ENCODE measurements around the gene FBN3. TPM values are rescaled to one million over a fixed set of nuclear protein-coding genes. Genes with fewer than 3 reads are reported as not detected.

The FBN3 gene
- total RNA-seq, 8 experiments from 2014 or later, result 0.07 to 4.8 (median 3.6) TPM; not detected in 2

DNA sequence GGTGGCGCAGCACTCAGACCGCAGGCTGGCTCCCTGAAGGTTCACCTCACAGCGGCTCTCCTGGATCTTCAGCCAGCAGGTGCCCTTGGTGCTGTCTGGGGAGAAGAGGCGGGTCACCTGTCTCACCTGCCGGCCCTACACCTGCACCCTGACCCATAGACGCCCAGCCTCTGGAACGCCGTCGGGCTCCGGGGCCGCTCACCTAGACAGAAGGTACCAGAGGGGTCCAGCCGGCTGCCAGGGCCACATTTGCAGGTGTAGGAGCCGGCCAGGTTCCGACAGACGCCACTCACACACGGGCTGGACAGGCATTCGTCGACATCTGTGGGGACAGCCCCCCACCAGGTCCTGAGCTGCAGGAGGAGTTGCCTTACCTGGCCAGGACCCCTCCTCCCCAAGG, 22.9 kb downstream of the FBN3 start:
- WGBS, 10 experiments, result 69 to 75% methylated on average over 4 to 7 of the region's 18 CpGs; no CpG with 5 or more reads in 8 of the 10 experiments
- H3K4me1 ChIP-seq (replicated peaks in 1 of 2), result no peaks in the 10 kb centered on the region
- H3K27ac ChIP-seq, result no peak overlapping the region
- H3K4me3 ChIP-seq, result no peak overlapping the region
- ATAC-seq (replicated peaks in 6 of 8), result no peak
- in situ Hi-C loops (cut with MboI; ENCODE audit: low pct_unique_long_range_greater_than_20kb in 2 of 9, low sequenced_read_pairs in 9 of 9, unreplicated experiment in 9 of 9), result no loop called here

- in situ Hi-C loops (cut with MboI; ENCODE audit: low pct_unique_long_range_greater_than_20kb in 2 of 9, low sequenced_read_pairs in 9 of 9, unreplicated experiment in 9 of 9), result no loop called here
- no peaks in the 10 kb centered on the region for H3K4me1 ChIP-seq (replicated peaks in 1 of 2)
- no peak for ATAC-seq (replicated peaks in 6 of 8)
- H3K27ac ChIP-seq, result no peak overlapping the region
- no peak overlapping the region for H3K4me3 ChIP-seq
- WGBS, 10 experiments, result 94% methylated on average over 9 of the region's 15 CpGs; no CpG with 5 or more reads in 9 of the 10 experiments
These were observed 23.4 kb downstream of the FBN3 start for GRCh38 chr19:8126008-8126407.

DNA sequence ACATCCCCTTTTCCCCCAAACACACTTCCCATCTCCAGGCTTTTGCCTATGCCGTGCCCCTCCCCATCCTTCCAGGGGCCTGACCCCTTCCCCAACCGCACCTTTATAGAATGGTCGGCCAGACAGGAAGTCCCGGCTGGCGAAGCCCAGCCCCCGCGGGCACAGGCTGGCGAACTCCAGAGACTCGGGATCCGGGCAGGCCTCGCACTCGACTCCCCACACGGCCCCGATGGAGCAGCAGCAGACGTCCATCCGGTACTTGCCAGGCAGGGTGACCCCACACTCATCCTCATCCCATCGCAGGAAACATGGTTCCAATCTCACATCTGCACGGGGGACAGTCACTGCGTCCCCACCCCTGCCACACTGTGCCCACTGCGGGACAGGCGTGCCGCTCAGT, 25.7 kb downstream of the FBN3 start:
- H3K27ac ChIP-seq, result no peak overlapping the region
- in situ Hi-C loops (cut with MboI; ENCODE audit: low pct_unique_long_range_greater_than_20kb in 2 of 9, low sequenced_read_pairs in 9 of 9, unreplicated experiment in 9 of 9), result no loop called here
- 45 to 78% methylated on average over 4 of the region's 22 CpGs; no CpG with 5 or more reads in 8 of the 10 experiments for WGBS, 10 experiments
- H3K4me1 ChIP-seq (replicated peaks in 1 of 2), result peaks cover 0 to 4% of the 10 kb centered on the region in 2 donors
- ATAC-seq (replicated peaks in 6 of 8), result no peak
- H3K4me3 ChIP-seq, result no peak overlapping the region

DNA sequence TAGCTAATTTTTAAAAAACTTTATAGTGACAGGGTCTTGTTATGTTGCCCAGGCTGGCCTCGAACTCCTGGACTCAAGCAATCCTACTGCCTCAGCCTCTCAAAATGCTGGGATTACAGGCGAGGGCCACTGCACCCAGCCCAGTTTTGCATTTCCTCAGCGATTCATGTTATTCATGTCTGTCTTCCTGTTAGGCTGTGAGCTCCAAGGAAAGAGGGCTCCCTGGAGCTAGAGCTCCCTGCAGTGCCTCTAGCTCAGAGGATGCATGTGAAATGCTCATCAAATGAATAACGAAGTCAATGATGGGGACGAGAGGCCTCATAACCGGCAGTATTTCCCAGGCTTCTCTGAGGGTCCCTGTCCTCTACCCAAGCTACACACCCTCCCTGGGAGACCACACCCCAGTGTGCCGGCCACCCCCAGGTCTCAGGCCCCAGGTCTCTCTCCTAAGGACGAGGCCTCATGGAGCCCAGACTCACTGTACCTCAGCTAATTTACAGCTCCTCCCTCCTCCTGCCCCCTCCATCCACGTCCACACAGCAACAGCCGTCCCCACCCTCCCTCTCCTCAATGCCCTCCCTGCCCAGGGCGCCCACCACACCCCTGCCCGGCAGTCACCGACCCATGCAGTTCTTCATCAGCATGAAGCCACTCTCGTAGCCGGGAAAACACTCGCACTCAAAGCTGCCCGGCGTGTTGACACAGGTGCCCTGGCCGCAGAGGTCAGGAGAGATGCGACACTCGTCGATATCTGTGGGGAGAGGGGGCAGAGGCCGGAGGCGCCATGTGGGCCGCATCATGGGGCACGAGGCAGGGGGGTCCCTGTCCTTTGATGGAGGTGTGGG, 28.5 kb downstream of the FBN3 start:
- 20 to 60% (median 43%) methylated on average over 1 to 6 of the region's 26 CpGs; no CpG with 5 or more reads in 3 of the 10 experiments for WGBS, 10 experiments
- peaks cover 0 to 4% of the 10 kb centered on the region in 2 donors for H3K4me1 ChIP-seq (replicated peaks in 1 of 2)
- in situ Hi-C loops (cut with MboI; ENCODE audit: low pct_unique_long_range_greater_than_20kb in 2 of 9, low sequenced_read_pairs in 9 of 9, unreplicated experiment in 9 of 9), result no loop called here
- peak in 7 of 8 experiments; percentile 18 to 74 (median 51) for ATAC-seq (replicated peaks in 6 of 8)
- no peak overlapping the region for H3K27ac ChIP-seq
- no peak overlapping the region for H3K4me3 ChIP-seq

DNA sequence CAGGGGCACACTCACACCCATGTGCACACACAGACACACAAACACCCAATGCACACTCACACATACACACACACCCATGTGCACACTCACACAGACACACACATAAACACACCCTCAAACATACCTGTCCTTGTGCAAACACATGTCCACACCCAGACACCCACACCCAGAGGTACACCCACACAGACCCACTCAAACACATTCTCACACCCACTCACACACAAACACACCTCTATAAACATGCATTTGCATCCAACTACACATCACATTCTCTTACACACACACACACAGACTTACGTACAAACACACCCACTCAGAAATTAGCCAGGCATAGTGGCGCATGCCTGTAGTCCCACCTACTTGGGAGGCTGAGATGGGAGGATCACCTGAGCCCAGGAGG, 31.4 kb downstream of the FBN3 start:
- H3K4me1 ChIP-seq (replicated peaks in 1 of 2), result peaks cover 0 to 4% of the 10 kb centered on the region in 2 donors
- 100% methylated on average over 1 of the region's 2 CpGs; no CpG with 5 or more reads in 8 of the 10 experiments for WGBS, 10 experiments
- no peak for ATAC-seq (replicated peaks in 6 of 8)
- in situ Hi-C loops (cut with MboI; ENCODE audit: low pct_unique_long_range_greater_than_20kb in 2 of 9, low sequenced_read_pairs in 9 of 9, unreplicated experiment in 9 of 9), result no loop called here
- no peak overlapping the region for H3K27ac ChIP-seq
- no peak overlapping the region for H3K4me3 ChIP-seq

DNA sequence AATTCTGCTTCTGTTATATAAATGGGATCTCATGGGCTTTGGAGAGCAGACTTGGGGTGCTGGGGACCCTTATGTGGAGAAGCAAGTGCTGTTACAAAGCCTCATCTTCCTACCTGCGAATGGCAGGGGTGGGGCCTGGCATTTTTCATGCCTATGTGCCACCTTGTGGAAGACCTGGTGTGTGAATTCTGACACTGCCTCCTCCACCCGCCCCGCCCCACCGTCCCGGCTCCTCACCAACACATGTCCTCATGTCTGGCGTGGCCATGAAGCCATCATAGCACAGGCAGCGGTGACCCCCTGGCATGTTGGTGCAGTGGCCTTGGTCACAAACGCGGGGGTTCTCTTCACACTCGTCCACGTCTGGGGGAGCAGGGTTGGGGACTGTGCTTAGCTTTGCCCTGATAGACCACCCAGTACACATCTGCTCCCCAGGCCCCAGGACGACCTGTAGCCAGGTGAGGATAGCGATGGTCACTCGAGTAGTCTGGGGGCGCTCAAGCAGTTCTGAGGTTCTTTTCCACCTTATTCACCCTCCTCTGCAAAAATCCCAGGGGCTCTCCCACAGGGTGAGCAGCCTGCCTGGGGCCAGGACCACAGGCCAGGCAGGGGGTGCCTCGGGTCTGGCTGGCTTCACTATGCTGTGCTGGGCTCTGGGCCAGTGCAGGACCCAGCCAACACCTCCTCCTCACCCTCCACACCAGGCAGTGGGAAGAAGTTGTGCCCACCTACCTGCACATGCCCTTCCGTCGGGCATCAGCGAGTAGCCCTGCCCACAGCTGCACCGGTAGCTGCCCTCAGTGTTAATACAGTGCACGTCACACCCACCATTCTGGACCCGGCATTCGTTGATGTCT, 32.7 kb downstream of the FBN3 start:
- in situ Hi-C loops (cut with MboI; ENCODE audit: low pct_unique_long_range_greater_than_20kb in 2 of 9, low sequenced_read_pairs in 9 of 9, unreplicated experiment in 9 of 9), result no loop called here
- no peak overlapping the region for H3K4me3 ChIP-seq
- WGBS, 10 experiments, result 89 to 100% (median 95%) methylated on average over 1 to 4 of the region's 23 CpGs; no CpG with 5 or more reads in 6 of the 10 experiments
- H3K27ac ChIP-seq, result no peak overlapping the region
- ATAC-seq (replicated peaks in 6 of 8), result no peak
- H3K4me1 ChIP-seq (replicated peaks in 1 of 2), result peaks cover 0 to 4% of the 10 kb centered on the region in 2 donors

DNA sequence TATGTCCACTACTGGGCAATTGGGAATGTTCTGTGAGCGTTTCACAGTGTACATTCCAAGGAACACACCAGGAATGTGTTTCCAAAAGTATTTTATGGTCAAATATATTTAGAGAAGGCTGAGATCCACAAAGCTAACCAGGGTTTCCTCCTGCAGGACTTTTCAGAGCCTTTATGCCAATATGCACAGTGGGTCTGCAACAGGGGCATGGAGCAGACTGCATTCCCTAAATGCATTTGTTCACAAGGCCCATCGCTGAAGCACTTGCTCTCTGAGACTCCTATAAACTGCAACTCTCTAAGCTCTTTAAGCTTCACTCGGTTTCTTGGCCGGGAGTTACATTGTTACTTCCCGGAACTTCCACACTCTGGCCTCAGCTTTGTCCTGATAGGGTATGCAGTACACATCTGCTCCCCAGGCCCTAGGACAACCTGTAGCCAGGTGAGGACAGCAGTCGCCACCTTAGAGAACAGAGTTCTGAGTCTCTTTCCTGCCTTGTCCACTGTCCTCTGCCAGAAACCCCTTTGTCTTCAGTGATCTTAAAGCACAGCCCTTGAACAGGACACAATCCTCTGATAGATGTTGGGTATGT, 33.5 kb downstream of the FBN3 start:
- ATAC-seq (replicated peaks in 6 of 8), result no peak
- 0 to 100% (median 88%) methylated on average over 1 to 3 of the region's 6 CpGs; no CpG with 5 or more reads in 3 of the 10 experiments for WGBS, 10 experiments
- Histone ChIP-seq H3K4me1 (replicated peaks in 1 of 2) (peaks cover 0 to 4% of the 10 kb centered on the region in 2 donors), H3K27ac (no peak overlapping the region), H3K4me3 (no peak overlapping the region)
- in situ Hi-C loops (cut with MboI; ENCODE audit: low pct_unique_long_range_greater_than_20kb in 2 of 9, low sequenced_read_pairs in 9 of 9, unreplicated experiment in 9 of 9), result no loop called here

DNA sequence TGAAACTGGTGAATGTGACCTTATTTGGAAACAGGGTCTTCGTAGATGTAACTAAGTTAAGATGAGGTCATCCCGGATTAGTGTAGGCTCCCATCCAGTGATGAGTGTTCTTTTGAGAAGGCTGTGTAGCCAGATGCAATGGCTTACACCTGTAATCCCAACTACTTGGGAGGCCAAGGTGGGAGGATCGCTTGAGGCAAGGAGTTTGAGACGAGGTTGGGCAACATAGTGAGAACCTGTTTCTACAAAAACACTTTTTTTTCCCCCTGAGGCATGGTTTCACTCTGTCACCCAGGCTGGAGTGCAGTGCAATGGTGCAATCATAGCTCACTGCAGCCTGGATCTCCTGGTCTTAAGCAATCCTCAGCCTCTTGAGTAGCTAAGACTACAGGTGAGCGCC, 36.4 kb downstream of the FBN3 start:
- Histone ChIP-seq H3K27ac (no peak overlapping the region), H3K4me1 (replicated peaks in 1 of 2) (no peaks in the 10 kb centered on the region), H3K4me3 (no peak overlapping the region)
- no peak for ATAC-seq (replicated peaks in 6 of 8)
- 0 to 100% (median 51%) methylated on average over 1 to 5 of the region's 5 CpGs; no CpG with 5 or more reads in 3 of the 10 experiments for WGBS, 10 experiments
- in situ Hi-C loops (cut with MboI; ENCODE audit: low pct_unique_long_range_greater_than_20kb in 2 of 9, low sequenced_read_pairs in 9 of 9, unreplicated experiment in 9 of 9), result no loop called here

DNA sequence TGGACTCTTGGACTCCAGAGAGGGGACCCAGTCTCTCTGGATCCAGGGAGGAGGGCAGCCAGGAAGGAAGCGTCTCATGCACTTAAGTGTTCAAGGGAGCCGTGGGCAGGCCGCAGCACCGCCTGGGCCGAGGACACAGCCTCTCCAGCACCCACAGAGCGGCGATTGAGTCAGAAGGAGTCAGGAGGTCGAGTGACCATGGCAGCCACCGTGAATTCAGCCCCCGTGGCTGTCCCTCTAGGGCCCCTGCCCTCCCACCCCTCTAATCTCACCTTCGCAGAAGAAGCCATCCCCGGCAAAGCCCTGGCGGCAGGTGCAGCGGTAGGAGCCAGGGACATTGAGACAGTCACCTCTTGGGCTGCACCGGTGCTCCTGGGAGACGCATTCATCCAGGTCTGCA, 38.0 kb downstream of the FBN3 start:
- no peaks in the 10 kb centered on the region for H3K4me1 ChIP-seq (replicated peaks in 1 of 2)
- WGBS, 10 experiments, result no CpG with 5 or more reads among the region's 16 CpGs
- no peak for ATAC-seq (replicated peaks in 6 of 8)
- H3K4me3 ChIP-seq, result no peak overlapping the region
- H3K27ac ChIP-seq, result no peak overlapping the region
- in situ Hi-C loops (cut with MboI; ENCODE audit: low pct_unique_long_range_greater_than_20kb in 2 of 9, low sequenced_read_pairs in 9 of 9, unreplicated experiment in 9 of 9), result no loop called here

GRCh38 chr19:8110931-8111330, 38.5 kb downstream of the FBN3 start:
- in situ Hi-C loops (cut with MboI; ENCODE audit: low pct_unique_long_range_greater_than_20kb in 2 of 9, low sequenced_read_pairs in 9 of 9, unreplicated experiment in 9 of 9), result no loop called here
- Histone ChIP-seq H3K4me1 (replicated peaks in 1 of 2) (no peaks in the 10 kb centered on the region), H3K4me3 (no peak overlapping the region), H3K27ac (no peak overlapping the region)
- ATAC-seq (replicated peaks in 6 of 8), result no peak
- WGBS, 10 experiments, result 88% methylated on average over 5 of the region's 16 CpGs; no CpG with 5 or more reads in 9 of the 10 experiments

DNA sequence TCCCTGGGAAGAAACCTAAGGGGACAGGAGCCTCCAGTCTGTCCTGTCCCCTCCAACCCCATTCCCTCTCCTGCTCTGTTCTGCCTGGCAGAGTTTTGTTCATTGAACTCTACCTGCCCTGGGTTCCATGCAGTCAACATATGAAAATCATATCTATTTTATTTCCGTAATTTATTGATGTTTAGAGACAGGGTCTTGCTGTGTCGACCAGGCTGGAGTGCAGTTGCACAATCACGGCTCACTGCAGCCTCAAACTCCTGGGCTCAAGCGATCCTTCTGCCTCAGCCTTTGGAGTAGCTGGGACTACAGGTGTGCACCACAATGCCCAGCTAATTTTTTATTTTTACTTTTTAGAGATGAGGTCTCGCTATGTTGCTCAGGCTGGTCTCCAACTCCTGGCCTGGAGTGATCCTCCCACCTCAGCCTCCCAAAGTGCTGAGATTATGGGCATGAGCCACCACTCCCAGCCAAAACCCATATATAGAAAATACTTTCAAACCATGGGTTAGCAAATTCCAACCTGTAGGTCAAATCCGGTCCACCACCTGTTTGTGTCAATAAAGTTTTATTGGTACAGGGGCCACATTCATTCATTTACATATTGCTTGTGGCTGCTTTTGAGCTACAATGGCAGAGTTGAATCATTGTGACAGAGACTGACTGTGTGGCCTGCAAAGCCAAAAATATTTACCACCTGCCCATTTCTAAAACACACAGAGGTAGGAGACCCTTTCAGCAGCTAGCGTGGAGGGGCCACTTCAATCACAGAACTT, 39.3 kb downstream of the FBN3 start:
- H3K4me1 ChIP-seq (replicated peaks in 1 of 2), result no peaks in the 10 kb centered on the region
- no peak overlapping the region for H3K27ac ChIP-seq
- WGBS, 10 experiments, result 0 to 92% (median 33%) methylated on average over 1 to 7 of the region's 7 CpGs; no CpG with 5 or more reads in 5 of the 10 experiments
- in situ Hi-C loops (cut with MboI; ENCODE audit: low pct_unique_long_range_greater_than_20kb in 2 of 9, low sequenced_read_pairs in 9 of 9, unreplicated experiment in 9 of 9), result no loop called here
- H3K4me3 ChIP-seq, result no peak overlapping the region
- no peak for ATAC-seq (replicated peaks in 6 of 8)

DNA sequence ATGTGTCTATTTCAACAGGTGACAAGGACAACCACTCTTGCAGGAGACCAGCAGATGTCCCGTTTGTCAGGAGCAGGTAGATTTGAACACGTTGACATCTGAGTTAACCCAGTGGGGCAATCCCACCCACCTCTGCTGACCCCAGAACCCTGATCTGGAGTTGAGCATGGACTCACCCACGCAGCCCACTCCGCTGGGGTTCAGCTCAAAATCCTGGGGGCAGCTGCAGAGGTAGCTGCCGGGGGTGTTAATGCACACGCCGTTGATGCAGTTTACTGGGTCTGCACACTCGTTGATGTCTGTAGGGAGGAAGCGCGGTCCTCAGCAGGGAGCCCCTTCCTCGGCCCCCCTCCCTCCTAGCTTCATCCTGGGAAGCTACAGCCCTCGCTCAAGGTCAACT, 39.9 kb downstream of the FBN3 start:
- ATAC-seq (replicated peaks in 6 of 8), result no peak
- no peaks in the 10 kb centered on the region for H3K4me1 ChIP-seq (replicated peaks in 1 of 2)
- H3K4me3 ChIP-seq, result no peak overlapping the region
- H3K27ac ChIP-seq, result no peak overlapping the region
- in situ Hi-C loops (cut with MboI; ENCODE audit: low pct_unique_long_range_greater_than_20kb in 2 of 9, low sequenced_read_pairs in 9 of 9, unreplicated experiment in 9 of 9), result no loop called here
- 0 to 100% (median 76%) methylated on average over 1 to 3 of the region's 12 CpGs; no CpG with 5 or more reads in 4 of the 10 experiments for WGBS, 10 experiments

Measured in motor neuron (in vitro differentiated cells).